ENCODE data around the gene DOC2A.

Gene DOC2A

GRCh38 chr16:29978564-29979270 is 32.1 kb downstream of the DOC2A start:
- TF ChIP-seq, protein P1, sequence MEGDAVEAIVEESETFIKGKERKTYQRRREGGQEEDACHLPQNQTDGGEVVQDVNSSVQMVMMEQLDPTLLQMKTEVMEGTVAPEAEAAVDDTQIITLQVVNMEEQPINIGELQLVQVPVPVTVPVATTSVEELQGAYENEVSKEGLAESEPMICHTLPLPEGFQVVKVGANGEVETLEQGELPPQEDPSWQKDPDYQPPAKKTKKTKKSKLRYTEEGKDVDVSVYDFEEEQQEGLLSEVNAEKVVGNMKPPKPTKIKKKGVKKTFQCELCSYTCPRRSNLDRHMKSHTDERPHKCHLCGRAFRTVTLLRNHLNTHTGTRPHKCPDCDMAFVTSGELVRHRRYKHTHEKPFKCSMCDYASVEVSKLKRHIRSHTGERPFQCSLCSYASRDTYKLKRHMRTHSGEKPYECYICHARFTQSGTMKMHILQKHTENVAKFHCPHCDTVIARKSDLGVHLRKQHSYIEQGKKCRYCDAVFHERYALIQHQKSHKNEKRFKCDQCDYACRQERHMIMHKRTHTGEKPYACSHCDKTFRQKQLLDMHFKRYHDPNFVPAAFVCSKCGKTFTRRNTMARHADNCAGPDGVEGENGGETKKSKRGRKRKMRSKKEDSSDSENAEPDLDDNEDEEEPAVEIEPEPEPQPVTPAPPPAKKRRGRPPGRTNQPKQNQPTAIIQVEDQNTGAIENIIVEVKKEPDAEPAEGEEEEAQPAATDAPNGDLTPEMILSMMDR (IDR thresholded peaks at IDR 0.05; ENCODE audit: low read depth, low read length), result no peak
- no peak overlapping the region for H3K4me3 ChIP-seq (ENCODE audit: low read depth, low read length)

DNA sequence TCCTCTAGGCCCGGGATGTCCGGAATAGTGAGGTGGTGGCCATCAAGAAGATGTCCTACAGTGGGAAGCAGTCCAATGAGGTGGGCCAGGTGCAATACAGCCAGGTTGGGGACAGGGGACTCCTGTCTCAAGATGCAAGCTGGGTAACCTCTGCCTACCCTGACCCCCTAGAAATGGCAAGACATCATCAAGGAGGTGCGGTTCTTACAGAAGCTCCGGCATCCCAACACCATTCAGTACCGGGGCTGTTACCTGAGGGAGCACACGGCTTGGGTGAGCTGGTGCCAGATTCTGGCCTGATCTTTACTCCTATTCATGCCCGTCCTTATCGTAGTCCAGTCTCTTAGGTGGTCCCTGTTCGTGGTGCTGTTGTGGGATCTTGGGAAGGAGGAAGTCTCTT is 32.7 kb downstream of the DOC2A start:
- no peak overlapping the region for H3K4me3 ChIP-seq (ENCODE audit: low read depth, low read length)
- TF ChIP-seq, protein P1 (IDR thresholded peaks at IDR 0.05; ENCODE audit: low read depth, low read length), result no peak

GRCh38 chr16:29977063-29977825 is 33.6 kb downstream of the DOC2A start:
- no peak overlapping the region for H3K4me3 ChIP-seq (ENCODE audit: low read depth, low read length)
- TF ChIP-seq, protein P1 (IDR thresholded peaks at IDR 0.05; ENCODE audit: low read depth, low read length), result no peak

DNA sequence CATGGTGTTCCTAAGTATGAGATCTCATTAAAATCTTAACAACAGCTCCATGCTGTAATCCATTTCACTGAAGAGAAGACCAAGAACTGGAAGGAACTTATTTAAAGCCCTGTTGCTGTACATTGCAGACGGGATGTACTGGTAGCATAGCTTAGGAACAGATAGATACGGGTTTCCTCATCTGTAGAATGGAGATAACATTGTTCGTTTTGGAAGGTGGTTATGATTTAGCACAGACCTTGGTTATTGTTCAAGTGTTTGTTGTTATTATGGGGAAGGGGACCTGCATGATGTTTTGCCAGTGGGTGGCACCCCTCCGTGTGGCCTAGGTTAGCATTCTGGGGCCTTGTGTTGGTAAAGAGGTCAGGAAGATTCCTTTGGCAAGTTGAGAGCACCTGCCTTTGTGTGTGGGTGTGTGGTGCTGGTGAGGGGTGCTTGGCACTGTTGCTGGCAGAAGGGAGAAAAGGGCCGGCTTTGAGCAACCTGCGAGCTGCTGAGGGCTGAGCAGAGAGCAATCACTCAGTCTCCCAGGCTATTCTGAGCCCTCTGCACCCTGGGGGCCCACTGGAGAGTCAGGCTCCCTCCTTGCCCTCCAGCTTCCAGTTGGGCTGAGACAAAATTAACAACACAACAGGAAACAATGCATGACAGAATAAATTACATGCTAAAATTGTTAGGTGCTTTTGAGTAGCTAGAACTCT is 34.9 kb downstream of the DOC2A start:
- peak overlapping the region; percentile 85 for H3K4me3 ChIP-seq (ENCODE audit: low read depth, low read length)
- TF ChIP-seq, protein P1 (IDR thresholded peaks at IDR 0.05; ENCODE audit: low read depth, low read length), result no peak

DNA sequence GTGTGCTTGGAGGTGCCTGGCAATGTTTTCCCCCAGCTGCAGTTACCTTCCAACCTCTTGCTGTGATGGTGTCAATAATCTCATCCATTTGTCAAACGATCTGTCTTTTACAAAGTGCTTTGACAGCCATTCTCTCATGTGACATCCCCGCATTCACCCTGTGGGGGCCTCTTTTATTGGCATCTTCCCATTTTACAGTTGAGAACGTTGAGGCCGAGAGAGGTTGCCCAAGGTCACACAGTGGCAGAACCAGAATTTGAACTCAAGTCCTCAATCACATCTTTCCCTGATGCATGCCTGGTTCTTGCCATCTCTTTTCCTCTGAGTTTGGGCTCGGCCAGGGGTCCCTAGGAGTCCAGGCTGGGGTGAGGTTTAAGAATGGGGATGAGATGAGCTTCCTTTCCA is 35.7 kb downstream of the DOC2A start:
- TF ChIP-seq, protein P1 (IDR thresholded peaks at IDR 0.05; ENCODE audit: low read depth, low read length), result no peak
- H3K4me3 ChIP-seq (ENCODE audit: low read depth, low read length), result peak overlapping the region; percentile 85

GRCh38 chr16:29974291-29975133 is 36.3 kb downstream of the DOC2A start:
- TF ChIP-seq, protein P1 (IDR thresholded peaks at IDR 0.05; ENCODE audit: low read depth, low read length), result no peak
- peak overlapping the region; percentile 85 for H3K4me3 ChIP-seq (ENCODE audit: low read depth, low read length)
